Glomerular visceral epithelial cell (primary cell): Measurements from ENCODE around the gene NBAS.
"Not testable (repeated sequence)": the region's sequence is repeated elsewhere in the genome, so short reads cannot be mapped to it uniquely, and the experiment has no call there.

Experiments used
- DNase-seq: peaks from one replicate; pipeline ENCODE4 v3.0.0-alpha.2; 2016; ENCODE audit errors: extremely low spot score

Gene NBAS

GRCh38 chr2:15471606-15472005 lies 89.5 kb downstream of the NBAS start:
- DNase-seq: no peak

- DNase-seq: no peak
These were observed 101.0 kb downstream of the NBAS start for GRCh38 chr2:15460112-15460620.

GRCh38 chr2:15458277-15458676 lies 102.9 kb downstream of the NBAS start:
- no peak for DNase-seq

GRCh38 chr2:15457868-15458267 lies 103.3 kb downstream of the NBAS start:
- DNase-seq: no peak

- no peak for DNase-seq
These were observed 104.8 kb downstream of the NBAS start for GRCh38 chr2:15456352-15456751.

- DNase-seq: no peak
These were observed 110.3 kb downstream of the NBAS start for GRCh38 chr2:15450808-15451207.

- DNase-seq: no peak
These were observed 111.4 kb downstream of the NBAS start for GRCh38 chr2:15449556-15450236.

GRCh38 chr2:15448250-15448839 lies 112.8 kb downstream of the NBAS start:
- DNase-seq: no peak

- no peak for DNase-seq
These were observed 113.8 kb downstream of the NBAS start for GRCh38 chr2:15447381-15447780.

GRCh38 chr2:15446961-15447360 lies 114.2 kb downstream of the NBAS start:
- no peak for DNase-seq

GRCh38 chr2:15445891-15446562 lies 115.1 kb downstream of the NBAS start:
- no peak for DNase-seq

- not testable (repeated sequence) for DNase-seq
These were observed 121.2 kb downstream of the NBAS start for GRCh38 chr2:15439768-15440524.

GRCh38 chr2:15439366-15439765 lies 121.8 kb downstream of the NBAS start:
- DNase-seq: not testable (repeated sequence)

- DNase-seq: no peak
These were observed 124.9 kb downstream of the NBAS start for GRCh38 chr2:15436195-15436594.

- no peak for DNase-seq
These were observed 125.7 kb downstream of the NBAS start for GRCh38 chr2:15435474-15435873.

GRCh38 chr2:15432642-15433256 lies 128.4 kb downstream of the NBAS start:
- DNase-seq: no peak

GRCh38 chr2:15429032-15429431 lies 132.1 kb downstream of the NBAS start:
- no peak for DNase-seq

GRCh38 chr2:15427987-15428386 lies 133.1 kb downstream of the NBAS start:
- no peak for DNase-seq

- DNase-seq: no peak
These were observed 134.5 kb downstream of the NBAS start for GRCh38 chr2:15426606-15427005.

- DNase-seq: no peak
These were observed 135.4 kb downstream of the NBAS start for GRCh38 chr2:15425712-15426111.

GRCh38 chr2:15421753-15422152 lies 139.4 kb downstream of the NBAS start:
- no peak for DNase-seq

GRCh38 chr2:15415748-15416147 lies 145.4 kb downstream of the NBAS start:
- no peak for DNase-seq
